Hematopoietic multipotent progenitor cell treated with erythropoietin and hydrocortisone succinate and interleukin-3 and kit ligand, for 6 days (in vitro differentiated cells): Measurements from ENCODE around the gene POP7.
A peak's percentile ranks its signal among the peaks of the same experiment; 100 is the strongest.

ENCODE experiments used
- DNase-seq: peaks from one replicate; pipeline ENCODE4 v3.0.0-alpha.2; 2015

POP7 gene

GRCh38 chr7:100726996-100727761 lies 21.3 kb downstream of the POP7 start:
- no peak for DNase-seq

DNA sequence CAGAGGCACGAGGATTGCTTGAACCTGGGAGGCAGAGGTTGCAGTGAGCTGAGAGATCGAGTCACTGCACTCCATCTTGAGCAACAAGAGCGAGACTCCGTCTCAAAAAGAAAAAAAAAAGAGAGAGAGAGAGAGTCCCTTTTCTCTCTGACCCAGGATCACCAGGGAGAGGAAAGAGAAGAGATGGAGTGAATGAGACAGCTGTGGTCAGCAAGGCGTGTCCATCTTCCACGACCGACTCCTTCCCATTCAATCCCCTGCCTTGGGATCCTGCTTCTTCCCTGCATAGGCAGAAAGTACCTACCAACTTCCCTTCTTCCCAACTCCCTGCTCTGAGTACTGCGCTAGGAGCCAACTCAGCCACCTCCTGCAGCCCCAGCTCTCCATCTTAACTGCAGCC lies 22.3 kb downstream of the POP7 start:
- DNase-seq, result no peak

- no peak for DNase-seq
Measured at GRCh38 chr7:100730136-100730800, 24.3 kb downstream of the POP7 start.

DNA sequence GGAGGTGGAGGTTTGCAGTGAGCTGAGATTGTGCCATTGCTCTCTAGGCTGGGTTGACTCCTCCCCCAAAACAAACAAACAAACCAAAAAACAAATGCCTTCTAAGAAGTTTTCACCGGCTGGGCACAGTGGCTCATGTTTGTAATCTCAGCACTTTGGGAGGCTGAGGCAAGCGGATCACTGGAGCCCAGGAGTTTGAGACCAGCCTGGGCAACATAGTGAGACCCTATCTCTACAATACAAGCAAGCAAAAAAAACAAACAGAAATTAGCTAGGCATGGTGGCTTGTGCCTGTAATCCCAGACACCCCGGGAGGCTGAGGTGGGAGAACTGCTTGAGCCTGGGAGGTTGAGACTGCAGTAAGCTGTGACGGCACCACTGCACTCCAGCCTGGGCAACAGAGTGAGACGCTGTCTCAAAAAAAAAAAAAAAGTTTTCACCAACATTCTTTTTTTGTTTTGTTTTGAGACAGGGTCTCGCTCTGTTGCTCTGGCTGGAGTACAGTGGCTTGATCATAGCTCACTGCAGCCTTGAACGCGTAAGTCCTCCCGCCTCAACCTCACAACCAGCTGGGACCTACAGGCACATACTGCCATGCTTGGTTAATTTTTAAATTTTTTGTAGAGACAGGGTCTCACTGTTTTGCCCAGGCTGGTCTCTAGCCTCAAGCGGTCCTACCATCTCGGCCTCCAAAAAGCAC lies 26.2 kb downstream of the POP7 start:
- no peak for DNase-seq

GRCh38 chr7:100735730-100736129 lies 29.8 kb downstream of the POP7 start:
- no peak for DNase-seq

DNA sequence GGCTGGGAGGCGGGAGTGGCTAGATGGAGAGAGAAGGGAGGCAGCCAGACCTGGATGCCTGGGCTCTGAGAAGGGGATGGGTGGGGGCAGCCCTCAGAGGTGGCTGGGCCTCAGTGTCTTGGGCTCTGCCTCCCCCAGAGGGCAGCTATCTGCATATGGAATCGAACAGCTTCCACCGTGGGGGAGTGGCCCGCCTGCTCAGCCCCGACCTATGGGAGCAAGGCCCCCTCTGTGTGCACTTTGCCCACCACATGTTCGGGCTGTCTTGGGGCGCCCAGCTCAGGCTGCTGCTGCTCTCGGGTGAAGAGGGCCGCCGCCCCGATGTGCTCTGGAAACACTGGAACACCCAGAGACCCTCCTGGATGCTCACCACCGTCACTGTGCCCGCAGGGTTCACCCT lies 30.8 kb downstream of the POP7 start:
- DNase-seq, result no peak

DNA sequence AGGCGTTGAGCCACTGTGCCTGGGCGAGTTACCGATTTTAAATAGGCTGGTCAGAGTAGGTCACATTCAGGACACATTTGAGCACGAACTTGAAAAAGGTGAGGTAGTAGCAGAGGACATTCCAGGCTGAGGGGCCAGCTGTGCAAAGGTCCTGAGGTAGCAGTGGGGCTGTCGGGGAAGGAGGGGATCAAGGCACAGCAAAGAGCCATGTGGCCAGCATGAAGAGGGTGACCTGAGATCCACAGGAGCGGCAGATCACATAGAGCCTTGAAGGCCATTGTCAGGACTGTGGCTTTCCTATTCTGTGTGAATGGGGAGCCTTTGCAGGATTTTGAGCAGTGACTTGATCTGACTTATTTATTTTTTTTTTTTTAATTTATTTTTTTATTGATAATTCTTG lies 34.0 kb downstream of the POP7 start:
- DNase-seq, result no peak

DNA sequence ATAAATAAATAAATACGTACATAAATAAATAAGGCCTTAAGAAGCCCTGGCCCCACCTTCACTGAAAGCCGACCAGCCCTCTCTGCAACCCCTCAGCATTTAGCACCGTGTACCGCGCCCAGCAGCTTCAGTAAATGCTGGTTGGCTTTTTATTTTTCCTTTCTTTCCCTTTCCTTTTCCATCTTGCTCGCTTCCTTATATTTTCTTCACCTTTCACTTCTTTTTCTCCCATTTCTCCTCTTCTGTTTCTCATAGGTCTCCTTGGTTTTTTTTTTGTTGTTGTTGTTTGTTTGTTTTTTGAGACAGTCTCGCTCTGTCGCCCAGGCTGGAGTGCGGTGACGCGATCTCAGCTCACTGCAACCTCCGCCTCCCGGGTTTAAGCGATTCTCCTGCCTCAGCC lies 38.7 kb downstream of the POP7 start:
- no peak for DNase-seq

DNA sequence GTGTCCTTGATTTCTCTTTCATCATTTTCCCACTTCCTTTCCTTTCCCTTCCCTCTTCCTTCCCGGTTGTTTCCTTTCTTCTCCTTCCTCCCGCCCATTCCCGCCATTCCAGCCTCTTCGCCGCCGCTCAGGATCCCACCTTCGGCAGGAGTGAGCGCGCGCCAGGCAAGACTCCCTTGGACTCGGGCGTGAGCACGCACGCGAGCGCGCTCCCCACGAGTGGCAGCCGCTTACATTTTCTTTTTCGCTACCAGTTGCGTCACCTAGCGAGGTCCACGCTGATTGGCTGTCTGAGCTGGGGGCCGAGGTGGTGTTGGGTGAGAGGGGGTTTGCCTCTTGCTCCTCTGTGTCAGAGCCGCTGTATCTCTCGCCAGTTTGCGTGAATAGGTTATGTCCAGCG lies 39.3 kb downstream of the POP7 start:
- peak; percentile 60 for DNase-seq

DNA sequence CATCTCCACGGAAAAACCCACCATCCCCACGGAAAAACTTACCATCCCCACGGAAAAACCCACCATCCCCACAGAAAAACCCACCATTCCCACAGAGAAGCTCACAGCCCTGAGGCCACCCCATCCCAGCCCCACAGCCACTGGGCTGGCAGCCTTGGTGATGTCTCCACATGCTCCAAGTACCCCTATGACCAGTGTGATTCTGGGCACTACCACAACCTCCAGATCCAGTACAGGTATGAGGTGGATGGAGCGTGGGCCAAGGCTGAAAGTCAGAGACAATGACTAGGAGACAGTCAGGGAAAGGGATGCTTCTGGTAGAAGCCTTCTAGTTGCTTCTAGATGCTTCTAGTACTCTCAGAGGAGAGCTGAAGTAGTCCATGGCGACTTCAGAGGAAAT lies 47.1 kb downstream of the POP7 start:
- DNase-seq, result no peak

DNA sequence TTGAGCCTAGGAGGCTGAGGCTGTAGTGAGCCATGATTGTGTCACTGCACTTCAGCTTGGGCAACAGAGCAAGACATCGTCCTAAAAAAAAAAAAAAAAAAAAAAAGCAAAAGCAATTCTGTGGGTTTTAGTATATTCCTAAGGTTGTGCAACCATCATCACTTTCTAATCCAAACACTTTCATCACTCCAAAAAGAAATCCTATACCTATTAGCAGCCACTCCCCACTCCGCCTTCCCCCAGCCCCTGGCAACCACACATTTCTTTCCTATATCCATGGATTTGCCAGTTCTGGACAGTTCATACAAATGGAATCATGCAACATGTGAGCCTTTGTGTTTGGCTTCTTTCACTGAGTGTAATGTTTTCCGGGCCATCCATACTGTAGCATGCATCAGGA lies 47.8 kb downstream of the POP7 start:
- no peak for DNase-seq
